Type B pancreatic cell (in vitro differentiated cells): ENCODE measurements around the gene APC. TPM values are rescaled to one million over a fixed set of nuclear protein-coding genes. Genes with fewer than 3 reads are reported as not detected.

Source experiments
- DNase-seq: peaks from one replicate; pipeline ENCODE4 v3.0.0; 2021; ENCODE audit warnings: mixed read lengths; ENCODE audit not compliant: unreplicated experiment; ENCODE audit errors: extremely low spot score
- H3K27ac Mint-ChIP-seq: 2 replicates; pipeline ENCODE4 v1.8.0; 2021; ENCODE audit warnings: mild to moderate bottlenecking, mixed read lengths
- H3K27me3 Mint-ChIP-seq: 2 replicates; pipeline ENCODE4 v1.8.0; 2021; ENCODE audit warnings: mixed read lengths
- H3K36me3 Mint-ChIP-seq: 2 replicates; pipeline ENCODE4 v1.8.0; 2021; ENCODE audit warnings: mixed read lengths
- H3K4me1 Mint-ChIP-seq: one replicate; pipeline ENCODE4 v1.8.0; 2021; ENCODE audit warnings: mixed read lengths; ENCODE audit not compliant: unreplicated experiment
- H3K4me3 Mint-ChIP-seq: 2 replicates; pipeline ENCODE4 v1.8.0; 2021; ENCODE audit warnings: mild to moderate bottlenecking, mixed read lengths
- H3K9me3 Mint-ChIP-seq: 2 replicates; pipeline ENCODE4 v1.8.0; 2021; ENCODE audit warnings: mixed read lengths
- total RNA-seq: library from RNA; stranded (reverse); gene quantifications from 2 replicates; pipeline ENCODE4 v1.2.1, GENCODE V29; 2021; ENCODE audit warnings: low replicate concordance
- TF ChIP-seq, protein P1 (sequence below): fragments of 200-600 bp; sonication (generic); conservative IDR thresholded peaks from 2 replicates; pipeline ENCODE4 v1.5.0; 2021; ENCODE audit warnings: antibody characterized with exemption, mild to moderate bottlenecking

The APC gene
- total RNA-seq, 1 donor from 2014 or later, result 47.7 TPM

DNA sequence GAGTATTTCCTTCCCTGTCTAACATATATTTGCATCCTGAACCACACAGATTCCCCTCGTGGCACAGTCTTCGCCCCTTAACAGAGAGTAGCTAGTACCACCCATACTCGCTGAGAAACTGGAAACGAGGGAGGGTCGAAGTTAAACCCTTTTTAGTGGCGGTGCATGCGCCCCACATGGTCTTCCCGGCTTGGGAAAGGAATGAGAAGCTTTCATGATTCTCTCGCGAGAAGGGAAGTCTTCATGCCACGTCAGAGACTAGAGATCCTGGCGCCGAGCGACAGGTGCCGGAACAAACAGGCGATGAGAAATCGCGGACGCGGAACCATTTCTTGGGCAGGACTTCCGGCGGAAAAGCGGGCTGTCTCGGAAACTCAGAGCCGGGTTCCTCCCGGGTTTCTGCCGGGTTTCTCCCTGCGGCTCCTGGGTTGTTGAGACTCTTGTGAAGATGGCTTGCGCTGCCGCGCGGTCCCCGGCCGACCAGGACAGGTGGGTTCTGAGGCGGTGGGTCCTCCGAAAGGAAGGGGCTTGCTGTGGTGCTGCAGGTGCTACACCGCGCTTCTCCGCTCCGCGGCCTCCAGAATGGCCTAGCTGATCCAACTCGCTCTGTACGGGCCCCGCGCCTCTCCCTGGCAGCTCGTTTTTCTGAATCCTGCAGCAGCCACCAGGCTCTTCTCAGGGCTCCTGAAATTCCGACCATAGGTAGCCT, 123.4 kb downstream of the APC start, which contains the start of gene SRP19:
Gene SRP19, plus strand, starts transcription at position 359 of the 709 bp plus-strand sequence. Its CDS starts 90 bp downstream, at position 449.
- H3K27ac Mint-ChIP-seq, result peak within 1 kb of the TSS; percentile 97
- DNase-seq, result peak; percentile 91
- H3K4me1 Mint-ChIP-seq, result peaks cover 22% of the 10 kb centered on the region
- H3K36me3 Mint-ChIP-seq, result peaks cover 7% of the 10 kb centered on the region
- H3K27me3 Mint-ChIP-seq, result peaks cover 11% of the 10 kb centered on the region
- H3K9me3 Mint-ChIP-seq, result peaks cover 4% of the 10 kb centered on the region
- TF ChIP-seq, protein P1, sequence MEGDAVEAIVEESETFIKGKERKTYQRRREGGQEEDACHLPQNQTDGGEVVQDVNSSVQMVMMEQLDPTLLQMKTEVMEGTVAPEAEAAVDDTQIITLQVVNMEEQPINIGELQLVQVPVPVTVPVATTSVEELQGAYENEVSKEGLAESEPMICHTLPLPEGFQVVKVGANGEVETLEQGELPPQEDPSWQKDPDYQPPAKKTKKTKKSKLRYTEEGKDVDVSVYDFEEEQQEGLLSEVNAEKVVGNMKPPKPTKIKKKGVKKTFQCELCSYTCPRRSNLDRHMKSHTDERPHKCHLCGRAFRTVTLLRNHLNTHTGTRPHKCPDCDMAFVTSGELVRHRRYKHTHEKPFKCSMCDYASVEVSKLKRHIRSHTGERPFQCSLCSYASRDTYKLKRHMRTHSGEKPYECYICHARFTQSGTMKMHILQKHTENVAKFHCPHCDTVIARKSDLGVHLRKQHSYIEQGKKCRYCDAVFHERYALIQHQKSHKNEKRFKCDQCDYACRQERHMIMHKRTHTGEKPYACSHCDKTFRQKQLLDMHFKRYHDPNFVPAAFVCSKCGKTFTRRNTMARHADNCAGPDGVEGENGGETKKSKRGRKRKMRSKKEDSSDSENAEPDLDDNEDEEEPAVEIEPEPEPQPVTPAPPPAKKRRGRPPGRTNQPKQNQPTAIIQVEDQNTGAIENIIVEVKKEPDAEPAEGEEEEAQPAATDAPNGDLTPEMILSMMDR, result peak; percentile 19
- H3K4me3 Mint-ChIP-seq, result peak within 1 kb of the TSS; percentile 97

DNA sequence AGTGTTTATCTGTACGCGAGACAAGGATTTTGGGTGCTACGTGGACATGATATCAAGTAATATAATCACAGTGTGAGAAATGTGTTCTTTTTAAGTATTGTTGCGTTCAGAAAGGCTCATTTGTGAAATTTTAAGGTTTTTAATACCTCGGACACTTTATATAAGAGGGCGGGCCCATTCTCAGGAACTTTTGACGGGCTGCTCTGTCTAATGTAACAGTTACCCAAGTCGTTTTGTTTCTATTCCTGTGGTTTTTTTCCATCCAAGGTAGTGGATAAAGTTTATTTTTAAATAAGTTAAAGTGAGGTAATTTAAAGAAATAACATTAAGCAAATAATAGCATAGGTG, 123.9 kb downstream of the APC start:
- TF ChIP-seq, protein P1, result no peak
- Mint-ChIP-seq H3K4me3 (peak overlapping the region; percentile 97), H3K36me3 (peaks cover 7% of the 10 kb centered on the region), H3K27me3 (peaks cover 5% of the 10 kb centered on the region), H3K9me3 (peaks cover 4% of the 10 kb centered on the region), H3K4me1 (peaks cover 22% of the 10 kb centered on the region), H3K27ac (peak overlapping the region; percentile 97)
- no peak for DNase-seq

DNA sequence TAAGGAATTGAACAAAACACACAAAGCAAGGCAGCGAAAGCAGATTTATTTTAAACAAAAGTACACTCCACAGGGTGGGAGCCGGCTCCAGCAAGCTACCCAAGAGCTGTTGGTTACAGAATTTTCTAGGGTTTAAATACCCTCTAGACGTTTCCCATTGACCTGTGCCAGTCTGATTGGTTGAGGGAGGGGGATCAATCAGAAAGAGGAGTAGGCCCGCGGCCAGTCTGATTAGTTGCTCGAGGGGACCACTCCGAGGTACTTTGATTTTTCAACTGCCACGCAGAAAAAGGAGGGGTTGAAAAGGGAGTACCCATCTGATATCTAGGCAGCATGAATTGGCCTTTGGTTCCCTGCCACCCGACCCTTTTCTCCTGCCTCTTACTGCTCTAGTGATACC, 124.4 kb downstream of the APC start:
- TF ChIP-seq, protein P1, result no peak
- Mint-ChIP-seq H3K27ac (peak overlapping the region; percentile 97), H3K9me3 (peaks cover 4% of the 10 kb centered on the region), H3K36me3 (peaks cover 7% of the 10 kb centered on the region), H3K4me3 (peak overlapping the region; percentile 97), H3K4me1 (peaks cover 22% of the 10 kb centered on the region), H3K27me3 (peaks cover 5% of the 10 kb centered on the region)
- no peak for DNase-seq

DNA sequence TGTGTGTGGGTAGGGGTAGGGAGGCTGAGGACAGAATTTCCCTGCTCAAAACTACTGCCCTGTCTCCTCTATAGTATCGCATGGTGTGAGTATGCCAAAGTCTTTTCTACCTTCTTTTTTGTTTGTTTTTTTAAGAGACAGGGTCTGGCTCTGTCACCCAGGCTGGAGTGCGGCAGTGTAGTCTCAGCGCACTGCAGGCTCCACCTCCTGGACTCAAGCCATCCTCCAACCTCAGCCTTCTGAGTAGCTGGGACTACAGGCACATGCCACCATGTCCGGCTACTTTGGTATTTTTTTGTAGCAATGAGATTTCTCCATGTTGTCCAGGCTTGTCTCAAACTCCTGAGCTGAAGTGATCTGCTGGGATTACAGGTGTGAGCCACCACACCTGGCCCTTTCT, 125.9 kb downstream of the APC start:
- no peak for DNase-seq
- Mint-ChIP-seq H3K9me3 (peaks cover 4% of the 10 kb centered on the region), H3K27ac (peak overlapping the region; percentile 97), H3K4me1 (peaks cover 22% of the 10 kb centered on the region), H3K4me3 (peak overlapping the region; percentile 97), H3K27me3 (no peaks in the 10 kb centered on the region), H3K36me3 (peaks cover 15% of the 10 kb centered on the region)
- TF ChIP-seq, protein P1, result no peak

DNA sequence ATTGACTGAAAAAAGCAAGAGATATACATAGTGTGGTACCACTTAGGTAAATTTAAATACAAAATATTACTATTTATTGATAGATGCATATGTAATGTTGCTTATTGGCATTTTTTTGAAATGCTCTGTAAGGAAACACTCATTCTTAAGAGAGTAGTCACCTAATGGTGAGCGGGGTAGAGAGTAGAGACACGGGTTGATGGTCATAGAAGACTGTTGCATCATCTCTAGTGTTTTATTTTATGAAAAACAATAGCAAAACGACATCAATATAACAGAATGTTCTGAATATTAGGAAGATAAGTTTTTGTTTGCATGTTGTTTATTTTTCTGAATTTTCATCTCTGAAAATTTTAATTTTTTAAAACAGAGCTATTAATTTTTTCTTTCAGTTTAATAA, 127.4 kb downstream of the APC start:
- Mint-ChIP-seq H3K4me3 (no peak overlapping the region), H3K36me3 (peaks cover 27% of the 10 kb centered on the region), H3K9me3 (peaks cover 4% of the 10 kb centered on the region), H3K4me1 (peaks cover 22% of the 10 kb centered on the region), H3K27ac (no peak overlapping the region), H3K27me3 (no peaks in the 10 kb centered on the region)
- TF ChIP-seq, protein P1, result no peak
- no peak for DNase-seq
